Type B pancreatic cell (in vitro differentiated cells): ENCODE results near the gene MTRF1. TPM values are rescaled to one million over a fixed set of nuclear protein-coding genes. Genes with fewer than 3 reads are reported as not detected.

Source experiments
- DNase-seq: peaks from one replicate; pipeline ENCODE4 v3.0.0; 2021; ENCODE audit warnings: mixed read lengths; ENCODE audit not compliant: unreplicated experiment; ENCODE audit errors: extremely low spot score
- H3K27ac Mint-ChIP-seq: 2 replicates; pipeline ENCODE4 v1.8.0; 2021; ENCODE audit warnings: mild to moderate bottlenecking, mixed read lengths
- H3K27me3 Mint-ChIP-seq: 2 replicates; pipeline ENCODE4 v1.8.0; 2021; ENCODE audit warnings: mixed read lengths
- H3K36me3 Mint-ChIP-seq: 2 replicates; pipeline ENCODE4 v1.8.0; 2021; ENCODE audit warnings: mixed read lengths
- H3K4me1 Mint-ChIP-seq: one replicate; pipeline ENCODE4 v1.8.0; 2021; ENCODE audit warnings: mixed read lengths; ENCODE audit not compliant: unreplicated experiment
- H3K4me3 Mint-ChIP-seq: 2 replicates; pipeline ENCODE4 v1.8.0; 2021; ENCODE audit warnings: mild to moderate bottlenecking, mixed read lengths
- H3K9me3 Mint-ChIP-seq: 2 replicates; pipeline ENCODE4 v1.8.0; 2021; ENCODE audit warnings: mixed read lengths
- CTCF ChIP-seq: fragments of 200-600 bp; sonication (generic); conservative IDR thresholded peaks from 2 replicates; pipeline ENCODE4 v1.5.0; 2021; ENCODE audit warnings: antibody characterized with exemption, mild to moderate bottlenecking
- total RNA-seq: library from RNA; stranded (reverse); gene quantifications from 2 replicates; pipeline ENCODE4 v1.2.1, GENCODE V29; 2021; ENCODE audit warnings: low replicate concordance

MTRF1 gene
- total RNA-seq, 1 donor from 2014 or later: 18.2 TPM

- Mint-ChIP-seq H3K4me3 (no peak overlapping the region), H3K36me3 (no peaks in the 10 kb centered on the region), H3K27me3 (no peaks in the 10 kb centered on the region), H3K9me3 (no peaks in the 10 kb centered on the region), H3K27ac (peak overlapping the region; percentile 32), H3K4me1 (no peaks in the 10 kb centered on the region)
- no peak for DNase-seq
- no peak for TF ChIP-seq CTCF
Observed at GRCh38 chr13:41307884-41308640, 44.7 kb upstream of the MTRF1 start.

GRCh38 chr13:41306271-41307145, 43.1 kb upstream of the MTRF1 start:
- H3K36me3 Mint-ChIP-seq: no peaks in the 10 kb centered on the region
- DNase-seq: no peak
- no peak overlapping the region for H3K27ac Mint-ChIP-seq
- H3K27me3 Mint-ChIP-seq: no peaks in the 10 kb centered on the region
- H3K4me1 Mint-ChIP-seq: no peaks in the 10 kb centered on the region
- no peaks in the 10 kb centered on the region for H3K9me3 Mint-ChIP-seq
- TF ChIP-seq CTCF: no peak
- H3K4me3 Mint-ChIP-seq: no peak overlapping the region

- TF ChIP-seq CTCF: no peak
- Mint-ChIP-seq H3K9me3 (peaks cover 5% of the 10 kb centered on the region), H3K4me1 (no peaks in the 10 kb centered on the region), H3K4me3 (no peak overlapping the region), H3K27ac (no peak overlapping the region), H3K36me3 (no peaks in the 10 kb centered on the region), H3K27me3 (no peaks in the 10 kb centered on the region)
- no peak for DNase-seq
Observed at GRCh38 chr13:41304551-41304950, 41.2 kb upstream of the MTRF1 start.

GRCh38 chr13:41302743-41303142, 39.4 kb upstream of the MTRF1 start:
- Mint-ChIP-seq H3K27ac (no peak overlapping the region), H3K9me3 (peaks cover 5% of the 10 kb centered on the region), H3K4me1 (no peaks in the 10 kb centered on the region), H3K36me3 (no peaks in the 10 kb centered on the region), H3K4me3 (no peak overlapping the region), H3K27me3 (peaks cover 3% of the 10 kb centered on the region)
- no peak for TF ChIP-seq CTCF
- DNase-seq: no peak

- no peak for DNase-seq
Observed at GRCh38 chr13:41299316-41300094, 36.1 kb upstream of the MTRF1 start.

More at GRCh38 chr13:41299316-41300094, 36.1 kb upstream of the MTRF1 start:
- Mint-ChIP-seq H3K27ac (no peak overlapping the region), H3K4me1 (no peaks in the 10 kb centered on the region), H3K36me3 (no peaks in the 10 kb centered on the region), H3K4me3 (no peak overlapping the region), H3K9me3 (peaks cover 5% of the 10 kb centered on the region), H3K27me3 (peaks cover 3% of the 10 kb centered on the region)
- no peak for TF ChIP-seq CTCF
